Mammary epithelial cell (primary cell): ENCODE data around the gene MSANTD1.

Experiments
- CTCF ChIP-seq, 2 donors: IDR thresholded peaks in 1 of 2; conservative IDR thresholded peaks in 1 of 2; 2 replicates each; pipeline ENCODE4 v1.5.1; 2011 to 2012; ENCODE audit warnings: inconsistent platforms in 2 of 2, low read length in 2 of 2, mild to moderate bottlenecking in 2 of 2, control low read depth in 1 of 2, low read depth in 1 of 2; ENCODE audit not compliant: insufficient read depth in 1 of 2; ENCODE audit errors: extremely low read depth in 1 of 2
- EZH2 ChIP-seq: IDR thresholded peaks from 2 replicates; pipeline ENCODE4 v1.6.1; 2012; ENCODE audit warnings: low read length, inconsistent platforms, borderline replicate concordance

GRCh38 chr4:3269991-3270611 lies 21.1 kb downstream of the MSANTD1 start:
- TF ChIP-seq CTCF (conservative IDR thresholded peaks at IDR 0.05 in 1 of 2, IDR thresholded peaks at IDR 0.05 in 1 of 2; ENCODE audit: extremely low read depth in 1 of 2, insufficient read depth in 1 of 2, low read depth in 1 of 2, low read length in 2 of 2) = no peak
- no peak for TF ChIP-seq EZH2
